Sigmoid colon (tissue), 4 donors: ENCODE measurements around the gene LCMT1.

Experiments
- CTCF ChIP-seq, 4 experiments: fragments of 450-650 bp in 3 of 4; fragments of 200-600 bp in 1 of 4; IDR thresholded peaks; one replicate each; pipeline ENCODE4 v1.5.1; 2016 to 2019; ENCODE audit warnings: antibody characterized with exemption in 4 of 4, mild to moderate bottlenecking in 3 of 4, moderate library complexity in 2 of 4
- EP300 ChIP-seq, 4 donors: sonication (generic); formaldehyde crosslinking; IDR thresholded peaks; one replicate each; pipeline ENCODE4 v1.6.1; 2017; ENCODE audit warnings: antibody characterized with exemption in 4 of 4
- POLR2A ChIP-seq, 2 donors: fragments of 450-650 bp; IDR thresholded peaks; one replicate each; pipeline ENCODE4 v1.6.1; 2016; ENCODE audit warnings: antibody characterized with exemption in 2 of 2, mild to moderate bottlenecking in 2 of 2, moderate library complexity in 2 of 2
- POLR2AphosphoS5 ChIP-seq, 4 donors: sonication (generic); formaldehyde crosslinking; IDR thresholded peaks; one replicate each; pipeline ENCODE4 v1.6.1; 2017; ENCODE audit warnings: antibody characterized with exemption in 4 of 4

GRCh38 chr16:25171390-25171789 lies 59.8 kb downstream of the LCMT1 start:
- TF ChIP-seq CTCF (IDR thresholded peaks at IDR 0.05) (no peak), POLR2AphosphoS5 (IDR thresholded peaks at IDR 0.05) (no peak), POLR2A (IDR thresholded peaks at IDR 0.05) (no peak), EP300 (IDR thresholded peaks at IDR 0.05) (no peak)
